Mesenchymal stem cell (in vitro differentiated cells and primary cell): Measurements from ENCODE around the gene JAKMIP1.

Experiments used
- DNase-seq: peaks from one replicate; pipeline ENCODE4 v3.0.0-alpha.2; 2013
- H2AFZ ChIP-seq: one replicate; pipeline ENCODE4 v1.6.1; 2013; ENCODE audit warnings: low read depth, mild to moderate bottlenecking, control low read depth, inconsistent platforms, low read length, moderate library complexity
- H2AK5ac ChIP-seq: 2 replicates; pipeline ENCODE4 v1.6.1; 2013; ENCODE audit warnings: low read length, moderate library complexity, mild to moderate bottlenecking, inconsistent platforms; ENCODE audit not compliant: severe bottlenecking
- H2BK120ac ChIP-seq: one replicate; pipeline ENCODE4 v1.6.1; 2013; ENCODE audit warnings: low read depth, mild to moderate bottlenecking, inconsistent platforms, low read length, moderate library complexity
- H2BK12ac ChIP-seq, 2 experiments: one replicate each; pipeline ENCODE4 v1.6.1; 2013; ENCODE audit warnings: inconsistent platforms in 2 of 2, low read length in 2 of 2, mild to moderate bottlenecking in 2 of 2, moderate library complexity in 2 of 2, control low read depth in 1 of 2
- H2BK15ac ChIP-seq: one replicate; pipeline ENCODE4 v1.6.1; 2013; ENCODE audit warnings: mild to moderate bottlenecking, low read depth, inconsistent platforms; ENCODE audit not compliant: poor library complexity, severe bottlenecking
- H2BK5ac ChIP-seq: 2 replicates; pipeline ENCODE4 v1.6.1; 2013; ENCODE audit warnings: low read depth, mild to moderate bottlenecking, low read length, control low read depth, inconsistent platforms; ENCODE audit not compliant: poor library complexity, severe bottlenecking
- H3K14ac ChIP-seq, 2 experiments: one replicate each; pipeline ENCODE4 v1.6.1; 2013; ENCODE audit warnings: inconsistent platforms in 2 of 2, low read length in 2 of 2, control low read depth in 1 of 2, mild to moderate bottlenecking in 1 of 2, moderate library complexity in 1 of 2
- H3K18ac ChIP-seq, 2 experiments: one replicate each; pipeline ENCODE4 v1.6.1; 2013; ENCODE audit warnings: inconsistent platforms in 2 of 2, low read length in 2 of 2, control low read depth in 1 of 2, low read depth in 1 of 2, mild to moderate bottlenecking in 1 of 2
- H3K23ac ChIP-seq, 2 experiments: one replicate each; pipeline ENCODE4 v1.6.1; 2013; ENCODE audit warnings: inconsistent platforms in 2 of 2, low read length in 2 of 2, mild to moderate bottlenecking in 2 of 2, moderate library complexity in 2 of 2, control low read depth in 1 of 2
- H3K27ac ChIP-seq: 2 replicates; pipeline ENCODE4 v1.5.1; 2013; ENCODE audit warnings: mild to moderate bottlenecking, moderate library complexity, low read length, control low read depth, inconsistent platforms; ENCODE audit not compliant: poor library complexity, severe bottlenecking
- H3K27me3 ChIP-seq, 2 experiments: 2 replicates each; pipeline versions ENCODE4 v1.6.1 to v1.7.0; 2013; ENCODE audit warnings: low read length in 2 of 2, mild to moderate bottlenecking in 2 of 2, moderate library complexity in 2 of 2, control low read depth in 1 of 2, inconsistent platforms in 1 of 2; ENCODE audit not compliant: control insufficient read depth in 1 of 2, insufficient read depth in 1 of 2
- H3K36me3 ChIP-seq, 2 experiments: 2 replicates each; pipeline versions ENCODE4 v1.6.1 to v1.7.0; 2013; ENCODE audit warnings: low read length in 2 of 2, control low read depth in 1 of 2, inconsistent platforms in 1 of 2, low read depth in 1 of 2, mild to moderate bottlenecking in 1 of 2; ENCODE audit not compliant: insufficient read depth in 2 of 2, control insufficient read depth in 1 of 2
- H3K4ac ChIP-seq, 2 experiments: one replicate each; pipeline ENCODE4 v1.6.1; 2013; ENCODE audit warnings: inconsistent platforms in 2 of 2, low read length in 2 of 2, mild to moderate bottlenecking in 2 of 2, moderate library complexity in 2 of 2, control low read depth in 1 of 2, low read depth in 1 of 2
- H3K4me1 ChIP-seq: 2 replicates; pipeline ENCODE4 v1.6.1; 2013; ENCODE audit warnings: low read depth, low read length, control low read depth; ENCODE audit not compliant: control insufficient read depth, insufficient read depth
- H3K4me2 ChIP-seq: 2 replicates; pipeline ENCODE4 v1.6.1; 2013; ENCODE audit warnings: low read length, mild to moderate bottlenecking, inconsistent platforms; ENCODE audit not compliant: poor library complexity, severe bottlenecking
- H3K4me3 ChIP-seq, 2 experiments: 2 replicates each; pipeline versions ENCODE4 v1.5.1 to v1.7.0; 2013; ENCODE audit warnings: low read length in 2 of 2, mild to moderate bottlenecking in 2 of 2, control low read depth in 1 of 2, low read depth in 1 of 2; ENCODE audit not compliant: insufficient read depth in 1 of 2
- H3K79me1 ChIP-seq: replicated peaks from 2 replicates; pipeline ENCODE4 v1.6.1; 2013; ENCODE audit warnings: mild to moderate bottlenecking, control low read depth, low read length, inconsistent platforms; ENCODE audit not compliant: poor library complexity, severe bottlenecking
- H3K9ac ChIP-seq: 2 replicates; pipeline ENCODE4 v1.7.0; 2013; ENCODE audit warnings: mild to moderate bottlenecking, low read length, moderate library complexity
- H3K9me3 ChIP-seq: 2 replicates; pipeline ENCODE4 v1.7.0; 2013; ENCODE audit warnings: mild to moderate bottlenecking, low read length; ENCODE audit not compliant: control insufficient read depth
- H4K8ac ChIP-seq: one replicate; pipeline ENCODE4 v1.6.1; 2013; ENCODE audit warnings: inconsistent platforms, mild to moderate bottlenecking, low read length, moderate library complexity
- H4K91ac ChIP-seq: one replicate; pipeline ENCODE4 v1.6.1; 2013; ENCODE audit warnings: mild to moderate bottlenecking, low read length, inconsistent platforms
- WGBS: methylation state at CpG from one replicate; pipeline ENCODE4 v1.1.7; 2013; ENCODE audit warnings: mixed read lengths; 5-methylcytosine and 5-hydroxymethylcytosine counted together

JAKMIP1 gene

GRCh38 chr4:6055030-6055429 lies 145.3 kb downstream of the JAKMIP1 start:
- no peaks in the 10 kb centered on the region for H3K36me3 ChIP-seq
- H3K79me1 ChIP-seq: no peaks in the 10 kb centered on the region
- no peak overlapping the region for H4K91ac ChIP-seq
- H3K4ac ChIP-seq: no peak overlapping the region
- H3K9me3 ChIP-seq: peaks cover 30% of the 10 kb centered on the region
- H3K23ac ChIP-seq: no peak overlapping the region
- peaks cover 0 to 3% of the 10 kb centered on the region in 2 experiments for H3K27me3 ChIP-seq
- H3K4me1 ChIP-seq: no peaks in the 10 kb centered on the region
- no peak overlapping the region for H2BK12ac ChIP-seq
- H2BK120ac ChIP-seq: no peak overlapping the region
- no peak overlapping the region for H2BK15ac ChIP-seq
- no peak overlapping the region for H2AK5ac ChIP-seq
- no peak overlapping the region for H3K14ac ChIP-seq
- 88% methylated on average over 3 of the region's 4 CpGs for WGBS
- DNase-seq: no peak
- H3K18ac ChIP-seq: no peak overlapping the region
- no peak overlapping the region for H4K8ac ChIP-seq
- no peak overlapping the region for H3K4me3 ChIP-seq
- H3K27ac ChIP-seq: no peak overlapping the region
- no peak overlapping the region for H2BK5ac ChIP-seq
- no peak overlapping the region for H3K4me2 ChIP-seq
- no peak overlapping the region for H3K9ac ChIP-seq
- H2AFZ ChIP-seq: no peak overlapping the region

GRCh38 chr4:6054162-6054922 lies 146.0 kb downstream of the JAKMIP1 start:
- no peaks in the 10 kb centered on the region for H3K36me3 ChIP-seq
- peaks cover 24% of the 10 kb centered on the region for H3K9me3 ChIP-seq
- no peak overlapping the region for H3K4me3 ChIP-seq
- no peak overlapping the region for H2BK5ac ChIP-seq
- no peak overlapping the region for H2BK12ac ChIP-seq
- no peak overlapping the region for H2BK120ac ChIP-seq
- peaks cover 0 to 3% of the 10 kb centered on the region in 2 experiments for H3K27me3 ChIP-seq
- H3K4me1 ChIP-seq: no peaks in the 10 kb centered on the region
- no peak overlapping the region for H2AK5ac ChIP-seq
- H2BK15ac ChIP-seq: no peak overlapping the region
- no peak overlapping the region for H3K27ac ChIP-seq
- no peak overlapping the region for H3K4ac ChIP-seq
- no peak overlapping the region for H3K9ac ChIP-seq
- H3K79me1 ChIP-seq: no peaks in the 10 kb centered on the region
- no peak overlapping the region for H3K18ac ChIP-seq
- no peak overlapping the region for H3K14ac ChIP-seq
- no peak overlapping the region for H3K4me2 ChIP-seq
- no peak for DNase-seq
- H2AFZ ChIP-seq: no peak overlapping the region
- H4K91ac ChIP-seq: no peak overlapping the region
- no peak overlapping the region for H3K23ac ChIP-seq
- 74% methylated on average over 16 of the region's 16 CpGs for WGBS
- no peak overlapping the region for H4K8ac ChIP-seq

GRCh38 chr4:6052679-6053078 lies 147.7 kb downstream of the JAKMIP1 start:
- H2BK120ac ChIP-seq: no peak overlapping the region
- H3K27me3 ChIP-seq: peaks cover 0 to 3% of the 10 kb centered on the region in 2 experiments
- no peak overlapping the region for H3K14ac ChIP-seq
- no peak overlapping the region for H4K91ac ChIP-seq
- peaks cover 7% of the 10 kb centered on the region for H3K9me3 ChIP-seq
- no peak overlapping the region for H3K18ac ChIP-seq
- H2AK5ac ChIP-seq: no peak overlapping the region
- H3K27ac ChIP-seq: no peak overlapping the region
- no peak overlapping the region for H3K4me2 ChIP-seq
- no peak overlapping the region for H3K4me3 ChIP-seq
- no peak overlapping the region for H2BK5ac ChIP-seq
- no peak overlapping the region for H2AFZ ChIP-seq
- no peak overlapping the region for H3K23ac ChIP-seq
- H4K8ac ChIP-seq: no peak overlapping the region
- no peak overlapping the region for H3K4ac ChIP-seq
- no peak for DNase-seq
- no peaks in the 10 kb centered on the region for H3K36me3 ChIP-seq
- no peak overlapping the region for H3K9ac ChIP-seq
- no peak overlapping the region for H2BK15ac ChIP-seq
- H3K79me1 ChIP-seq: no peaks in the 10 kb centered on the region
- no peaks in the 10 kb centered on the region for H3K4me1 ChIP-seq
- WGBS: 72% methylated on average over 6 of the region's 6 CpGs
- H2BK12ac ChIP-seq: no peak overlapping the region

GRCh38 chr4:6050551-6050950 lies 149.8 kb downstream of the JAKMIP1 start:
- no peak overlapping the region for H2AK5ac ChIP-seq
- H3K27ac ChIP-seq: no peak overlapping the region
- no peak overlapping the region for H3K18ac ChIP-seq
- H2BK120ac ChIP-seq: no peak overlapping the region
- WGBS: 76% methylated on average over 17 of the region's 17 CpGs
- no peak overlapping the region for H3K9ac ChIP-seq
- no peak overlapping the region for H3K4me3 ChIP-seq
- H2BK15ac ChIP-seq: no peak overlapping the region
- H3K9me3 ChIP-seq: peaks cover 2% of the 10 kb centered on the region
- no peak overlapping the region for H3K4me2 ChIP-seq
- no peaks in the 10 kb centered on the region for H3K36me3 ChIP-seq
- no peaks in the 10 kb centered on the region for H3K4me1 ChIP-seq
- peaks cover 0 to 3% of the 10 kb centered on the region in 2 experiments for H3K27me3 ChIP-seq
- H2BK5ac ChIP-seq: no peak overlapping the region
- no peak overlapping the region for H4K91ac ChIP-seq
- no peak overlapping the region for H2AFZ ChIP-seq
- no peak overlapping the region for H2BK12ac ChIP-seq
- DNase-seq: no peak
- H3K79me1 ChIP-seq: no peaks in the 10 kb centered on the region
- H3K14ac ChIP-seq: no peak overlapping the region
- no peak overlapping the region for H4K8ac ChIP-seq
- H3K23ac ChIP-seq: no peak overlapping the region
- no peak overlapping the region for H3K4ac ChIP-seq
